K562 (cell line): ENCODE results near the gene TMEM63A. TPM values are rescaled to one million over a fixed set of nuclear protein-coding genes. Genes with fewer than 3 reads are reported as not detected.

ENCODE experiments used
- ATAC-seq: fragments of 200-7000 bp; cut with Tn5 transposase; 3 replicates; pipeline ENCODE4 v1.9.1; 2020; ENCODE audit warnings: moderate library complexity
- BruUV-seq: library from RNA; stranded (reverse); fragments of 400-500 nt; replicated peaks from 2 replicates; lab custom pipeline; 2021; lab: Mats Ljungman, UMichigan
- CTCF ChIA-PET: fragments of 300-600 bp; formaldehyde crosslinking; extraction: SDS; loops from one replicate; lab custom pipeline; 2021; ENCODE audit warnings: low intra/inter-chr PET ratio; lab: Yijun Ruan, JAX
- POLR2A ChIA-PET: fragments of 300-600, 350-650 bp; sonication (Branson Sonifier 250); formaldehyde crosslinking; extraction: SDS; loops from one replicate; lab custom pipeline; 2021; ENCODE audit warnings: antibody characterized with exemption, inconsistent platforms; lab: Yijun Ruan, JAX
- DNase-seq, 4 experiments: peaks; one replicate each; pipeline versions ENCODE4 v3.0.0 to v3.0.0-alpha.2; 2011 to 2018; ENCODE audit warnings: low spot score in 3 of 4, mixed read lengths in 3 of 4; ENCODE audit errors: extremely low read depth in 1 of 4
- FAIRE-seq: peaks from 2 replicates; lab custom pipeline; 2011; peaks lifted over from hg19 to GRCh38; lab: Jason Lieb, UNC
- H2AFZ ChIP-seq: 2 replicates; pipeline ENCODE4 v1.6.0; 2011; ENCODE audit warnings: low read depth, low read length, control low read depth, inconsistent platforms
- H3K27ac ChIP-seq: fragments of 200-600 bp; 3 replicates; pipeline ENCODE4 v1.8.0; 2011; ENCODE audit warnings: low read depth, mild to moderate bottlenecking, control low read depth, inconsistent platforms, low read length, moderate library complexity, mixed read lengths; ENCODE audit errors: extremely low read depth
- H3K27me3 ChIP-seq, 2 experiments: fragments of 300-600 bp in 1 of 2; 2 replicates in 1 of 2; 3 replicates in 1 of 2; pipeline versions ENCODE4 v1.6.0 to v1.8.0; 2011; ENCODE audit warnings: inconsistent platforms in 2 of 2, low read length in 2 of 2, mild to moderate bottlenecking in 1 of 2, mixed read lengths in 1 of 2, moderate library complexity in 1 of 2; ENCODE audit not compliant: control insufficient read depth in 2 of 2, insufficient read depth in 2 of 2
- H3K36me3 ChIP-seq: fragments of 300-600 bp; 3 replicates; pipeline ENCODE4 v1.8.0; 2011; ENCODE audit warnings: mild to moderate bottlenecking, low read length, inconsistent platforms; ENCODE audit not compliant: control insufficient read depth, insufficient read depth
- H3K4me1 ChIP-seq, 2 experiments: fragments of 200-600 bp in 1 of 2; replicated peaks in 1 of 2; 2 replicates in 1 of 2; 3 replicates in 1 of 2; pipeline versions ENCODE4 v1.5.1 to v1.8.0; 2011; ENCODE audit warnings: inconsistent platforms in 2 of 2, low read length in 2 of 2, mild to moderate bottlenecking in 1 of 2, mixed read lengths in 1 of 2, moderate library complexity in 1 of 2; ENCODE audit not compliant: control insufficient read depth in 2 of 2, insufficient read depth in 2 of 2
- H3K4me2 ChIP-seq: 2 replicates; pipeline ENCODE4 v1.6.1; 2011; ENCODE audit warnings: low read length, control low read depth, inconsistent platforms, mixed read lengths; ENCODE audit not compliant: insufficient read depth
- H3K4me3 ChIP-seq: fragments of 200-600 bp; sonication (generic), shearing (Covaris generic); 2 replicates; pipeline ENCODE4 v1.5.1; 2016; ENCODE audit warnings: control low read depth, inconsistent platforms
- H3K79me2 ChIP-seq: fragments of 200-600 bp; 3 replicates; pipeline ENCODE4 v1.8.0; 2011; ENCODE audit warnings: low read length, inconsistent platforms; ENCODE audit not compliant: control insufficient read depth, insufficient read depth
- H3K9ac ChIP-seq, 2 experiments: 2 replicates each; pipeline versions ENCODE4 v1.6.0 to v1.6.1; 2011; ENCODE audit warnings: low read depth in 2 of 2, low read length in 2 of 2, control low read depth in 1 of 2, inconsistent platforms in 1 of 2, mild to moderate bottlenecking in 1 of 2, mixed read lengths in 1 of 2; ENCODE audit not compliant: insufficient read depth in 1 of 2
- H3K9me1 ChIP-seq: one replicate; pipeline ENCODE4 v1.6.0; 2011; ENCODE audit warnings: inconsistent platforms, mild to moderate bottlenecking, low read length, moderate library complexity; ENCODE audit not compliant: control insufficient read depth, insufficient read depth
- H3K9me3 ChIP-seq: replicated peaks from 2 replicates; pipeline ENCODE4 v1.5.1; 2011; ENCODE audit warnings: low read depth, low read length, inconsistent platforms; ENCODE audit not compliant: control insufficient read depth, insufficient read depth
- H4K20me1 ChIP-seq: replicated peaks from 2 replicates; pipeline ENCODE4 v1.6.1; 2011; ENCODE audit warnings: low read length, inconsistent platforms, mixed read lengths; ENCODE audit not compliant: control insufficient read depth, insufficient read depth
- AFF1 ChIP-seq, 2 experiments: fragments of 450-650 bp; IDR thresholded peaks; 2 replicates each; pipeline ENCODE4 v1.6.1; 2018; ENCODE audit warnings: mild to moderate bottlenecking in 2 of 2, low read depth in 1 of 2; ENCODE audit not compliant: partially characterized antibody in 2 of 2
- CBFB ChIP-seq: sonication (generic); formaldehyde crosslinking; IDR thresholded peaks from 2 replicates; pipeline ENCODE4 v1.4.0; 2020; ENCODE audit warnings: mild to moderate bottlenecking, missing genetic modification reagents
- RBM39 ChIP-seq: fragments of 200-400 bp; formaldehyde crosslinking; optimal IDR thresholded peaks from 2 replicates; pipeline ENCODE3; 2018; ENCODE audit warnings: low read depth, low read length
- SMARCE1 ChIP-seq: fragments of 450-650 bp; IDR thresholded peaks from 2 replicates; pipeline ENCODE4 v1.7.1; 2016; ENCODE audit warnings: mild to moderate bottlenecking
- STAT5A ChIP-seq: IDR thresholded peaks from 2 replicates; pipeline ENCODE4 v1.6.1; 2012; ENCODE audit warnings: low read length, inconsistent platforms, borderline replicate concordance
- TBL1XR1 ChIP-seq, 2 experiments: IDR thresholded peaks; 2 replicates each; pipeline ENCODE4 v1.6.1; 2012; ENCODE audit warnings: improper control_type of control experiment in 2 of 2, low read length in 2 of 2, mild to moderate bottlenecking in 1 of 2
- ZC3H8 ChIP-seq: fragments of 450-650 bp; IDR thresholded peaks from 2 replicates; pipeline ENCODE4 v1.6.1; 2017
- ZNF133 ChIP-seq: fragments of 250-450 bp; sonication (Bioruptor Pico); IDR thresholded peaks from 2 replicates; pipeline ENCODE4 v1.4.0; 2020; ENCODE audit warnings: mild to moderate bottlenecking
- ZNF134 ChIP-seq: fragments of 250-450 bp; sonication (Bioruptor Pico); conservative IDR thresholded peaks from 2 replicates; pipeline ENCODE4 v1.4.0; 2020
- ZNF212 ChIP-seq: fragments of 450-650 bp; formaldehyde crosslinking; IDR thresholded peaks from 2 replicates; pipeline ENCODE4 v1.4.0; 2020; ENCODE audit warnings: mild to moderate bottlenecking
- ZNF551 ChIP-seq: fragments of 250-450 bp; sonication (Bioruptor Pico); IDR thresholded peaks from 2 replicates; pipeline ENCODE4 v1.5.0; 2021; ENCODE audit warnings: mild to moderate bottlenecking, moderate library complexity
- ZNF740 ChIP-seq, 3 experiments: fragments of 200-800 bp in 1 of 3; sonication (Bioruptor generic) in 1 of 3; sonication (generic) in 1 of 3; formaldehyde crosslinking in 1 of 3; IDR thresholded peaks; 2 replicates each; pipeline versions ENCODE4 v1.6.1 to v1.8.0; 2016 to 2022; ENCODE audit warnings: mild to moderate bottlenecking in 2 of 3, missing compliant biosample characterization in 2 of 3, missing genetic modification characterization in 2 of 3, missing genetic modification reagents in 1 of 3
- ZNF830 ChIP-seq: fragments of 250-450 bp; sonication (Bioruptor Pico); IDR thresholded peaks from 2 replicates; pipeline ENCODE4 v1.5.0; 2021; ENCODE audit warnings: mild to moderate bottlenecking
- WGBS: fragments of 100-300 bp; shearing (Covaris generic); methylation state at CpG from one replicate; pipeline ENCODE4 v1.1.6; 2016; ENCODE audit warnings: low coverage, mixed read lengths; ENCODE audit not compliant: insufficient coverage; ENCODE audit errors: missing lambda C conversion rate; 5-methylcytosine and 5-hydroxymethylcytosine counted together
- in situ Hi-C: fragments of 300-500 bp; cut with MboI; formaldehyde crosslinking; loops from 4 replicates; pipeline ENCODE4 v1.15.0; 2018; ENCODE audit warnings: inconsistent platforms, mixed read lengths
- intact Hi-C: fragments of 100-400 bp; cut with micrococcal nuclease; formaldehyde crosslinking; loops from 2 replicates; pipeline ENCODE4 v1.14.2; 2022
- polyA plus RNA-seq, 8 experiments: library from polyadenylated mRNA; depleted of rRNA in 4 of 8; stranded (reverse) in 5 of 8; unstranded in 3 of 8; fragments of >200 nt; fragmentation: Nextera tagmentation in 2 of 8; fragmentation: Illumina TruSeq in 1 of 8; extraction: Ambion mirVana in 2 of 8; extraction: Trizol in 1 of 8; gene quantifications; 2 replicates each; pipeline versions ENCODE4 v1.2.1 to v1.2.3, GENCODE V29; 2011 to 2014; ENCODE audit warnings: inconsistent platforms in 1 of 8, missing spikeins in 1 of 8
- total RNA-seq, 7 experiments: library from RNA; depleted of rRNA in 6 of 7; stranded (reverse); fragments of >200 nt in 6 of 7; fragmentation: Illumina TruSeq in 2 of 7; extraction: Trizol in 2 of 7; gene quantifications; 2 replicates each; pipeline versions ENCODE4 v1.2.1 to v1.2.3, GENCODE V29; 2011 to 2021; ENCODE audit warnings: low replicate concordance in 1 of 7
- TF ChIP-seq, protein P1 (sequence below), 2 experiments: fragments of 150-350 bp in 1 of 2; IDR thresholded peaks; 2 replicates each; pipeline ENCODE4 v1.6.1; 2012 to 2016; ENCODE audit warnings: low read depth in 2 of 2, low read length in 2 of 2, mild to moderate bottlenecking in 1 of 2, moderate library complexity in 1 of 2

TMEM63A gene
- total and polyA plus RNA-seq, 9 of the 15 experiments (the other 6 are each of a cell fraction or from before 2014, with no cell fraction given): 2.0 to 54.6 (median 17.5) TPM

GRCh38 chr1:225860107-225860506, 22.1 kb downstream of the TMEM63A start (continued):
- TF ChIP-seq ZNF133 (no peak), ZNF134 (CRISPR knock-in tag) (no peak), SMARCE1 (no peak), ZNF830 (no peak), ZC3H8 (no peak), CBFB (CRISPR knock-in tag) (no peak), TBL1XR1 (IDR thresholded peaks at IDR 0.05; ENCODE audit: low read length in 2 of 2) (no peak), RBM39 (no peak), STAT5A (no peak)
- TF ChIP-seq, protein P1, sequence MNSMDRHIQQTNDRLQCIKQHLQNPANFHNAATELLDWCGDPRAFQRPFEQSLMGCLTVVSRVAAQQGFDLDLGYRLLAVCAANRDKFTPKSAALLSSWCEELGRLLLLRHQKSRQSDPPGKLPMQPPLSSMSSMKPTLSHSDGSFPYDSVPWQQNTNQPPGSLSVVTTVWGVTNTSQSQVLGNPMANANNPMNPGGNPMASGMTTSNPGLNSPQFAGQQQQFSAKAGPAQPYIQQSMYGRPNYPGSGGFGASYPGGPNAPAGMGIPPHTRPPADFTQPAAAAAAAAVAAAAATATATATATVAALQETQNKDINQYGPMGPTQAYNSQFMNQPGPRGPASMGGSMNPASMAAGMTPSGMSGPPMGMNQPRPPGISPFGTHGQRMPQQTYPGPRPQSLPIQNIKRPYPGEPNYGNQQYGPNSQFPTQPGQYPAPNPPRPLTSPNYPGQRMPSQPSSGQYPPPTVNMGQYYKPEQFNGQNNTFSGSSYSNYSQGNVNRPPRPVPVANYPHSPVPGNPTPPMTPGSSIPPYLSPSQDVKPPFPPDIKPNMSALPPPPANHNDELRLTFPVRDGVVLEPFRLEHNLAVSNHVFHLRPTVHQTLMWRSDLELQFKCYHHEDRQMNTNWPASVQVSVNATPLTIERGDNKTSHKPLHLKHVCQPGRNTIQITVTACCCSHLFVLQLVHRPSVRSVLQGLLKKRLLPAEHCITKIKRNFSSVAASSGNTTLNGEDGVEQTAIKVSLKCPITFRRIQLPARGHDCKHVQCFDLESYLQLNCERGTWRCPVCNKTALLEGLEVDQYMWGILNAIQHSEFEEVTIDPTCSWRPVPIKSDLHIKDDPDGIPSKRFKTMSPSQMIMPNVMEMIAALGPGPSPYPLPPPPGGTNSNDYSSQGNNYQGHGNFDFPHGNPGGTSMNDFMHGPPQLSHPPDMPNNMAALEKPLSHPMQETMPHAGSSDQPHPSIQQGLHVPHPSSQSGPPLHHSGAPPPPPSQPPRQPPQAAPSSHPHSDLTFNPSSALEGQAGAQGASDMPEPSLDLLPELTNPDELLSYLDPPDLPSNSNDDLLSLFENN (IDR thresholded peaks at IDR 0.05; ENCODE audit: low read depth in 2 of 2, low read length in 2 of 2): no peak

- ATAC-seq: no peak
- H3K79me2 ChIP-seq: no peaks in the 10 kb centered on the region
- CTCF ChIA-PET: interaction anchor here (0.6 kb wide), 1 partner anchor 367 kb away, joined by 4 read pairs; no protein-coding TSS in a partner anchor
- no peak for FAIRE-seq
- no peak overlapping the region for H3K4me3 ChIP-seq
- POLR2A ChIA-PET: interaction anchor here (0.7 to 2.0 kb wide), 3 partner anchors 9 to 113 kb away, joined by 3 to 8 read pairs (median 6); partner anchors contain the start of gene TMEM63A
- in situ Hi-C loops (no loop called here), intact Hi-C loops (no loop called here)
- no peaks in the 10 kb centered on the region for H3K9me3 ChIP-seq
- H3K27ac ChIP-seq: no peak overlapping the region
- H3K4me1 ChIP-seq: no peaks in the 10 kb centered on the region
- H2AFZ ChIP-seq: no peak overlapping the region
- no peaks in the 10 kb centered on the region for H3K9me1 ChIP-seq
- DNase-seq: no peak
- no peak overlapping the region for H3K4me2 ChIP-seq
- no TSS peak for BruUV-seq
- H3K36me3 ChIP-seq: peaks cover 88% of the 10 kb centered on the region; the same call in 2 of the 3 replicates
- 90% methylated on average over 5 of the region's 5 CpGs for WGBS
- no peaks in the 10 kb centered on the region for H4K20me1 ChIP-seq
- no peaks in the 10 kb centered on the region for H3K27me3 ChIP-seq
- no peak overlapping the region for H3K9ac ChIP-seq
- TF ChIP-seq ZNF212 (CRISPR knock-in tag) (no peak), ZNF551 (CRISPR knock-in tag) (no peak), ZNF740 (CRISPR knock-in tag; IDR thresholded peaks at IDR 0.05) (no peak), ZNF740 (tag; IDR thresholded peaks at IDR 0.05) (no peak), AFF1 (IDR thresholded peaks at IDR 0.05; ENCODE audit: low read depth in 1 of 2, partially characterized antibody in 2 of 2) (no peak)
These were observed 23.0 kb downstream of the TMEM63A start for GRCh38 chr1:225859151-225859550.
